Stimulated activated CD8-positive, alpha-beta memory T cell treated with anti-CD3 and anti-CD28 coated beads, Interleukin-12 subunit alpha, Interleukin-12 subunit beta, amount 100 ng/mL, for 24 hours (primary cell): Measurements from ENCODE around the gene SLC2A6.

ENCODE experiments used
- DNase-seq: peaks from one replicate; pipeline ENCODE4 v3.0.0-alpha.2; 2020; ENCODE audit errors: extremely low read depth

The SLC2A6 gene

GRCh38 chr9:133440874-133441273 lies 38.0 kb downstream of the SLC2A6 start:
- no peak for DNase-seq

GRCh38 chr9:133439337-133439736 lies 39.6 kb downstream of the SLC2A6 start:
- DNase-seq = no peak

- DNase-seq = no peak
Observed at GRCh38 chr9:133437753-133438531, 41.0 kb downstream of the SLC2A6 start.

- DNase-seq = no peak
Observed at GRCh38 chr9:133436681-133437080, 42.2 kb downstream of the SLC2A6 start.

GRCh38 chr9:133433351-133433843 lies 45.5 kb downstream of the SLC2A6 start:
- DNase-seq = no peak

GRCh38 chr9:133430244-133430643 lies 48.7 kb downstream of the SLC2A6 start:
- no peak for DNase-seq

GRCh38 chr9:133429641-133430161 lies 49.2 kb downstream of the SLC2A6 start:
- no peak for DNase-seq

- no peak for DNase-seq
Observed at GRCh38 chr9:133429214-133429613, 49.7 kb downstream of the SLC2A6 start.

GRCh38 chr9:133428617-133429101 lies 50.2 kb downstream of the SLC2A6 start:
- DNase-seq = no peak

GRCh38 chr9:133427658-133428348 lies 51.1 kb downstream of the SLC2A6 start:
- no peak for DNase-seq

- DNase-seq = no peak
Observed at GRCh38 chr9:133426011-133426410, 52.9 kb downstream of the SLC2A6 start.

GRCh38 chr9:133425049-133425632 lies 53.8 kb downstream of the SLC2A6 start:
- DNase-seq = no peak

GRCh38 chr9:133424187-133424586 lies 54.7 kb downstream of the SLC2A6 start:
- no peak for DNase-seq

- no peak for DNase-seq
Observed at GRCh38 chr9:133423216-133423615, 55.7 kb downstream of the SLC2A6 start.

- DNase-seq = no peak
Observed at GRCh38 chr9:133421615-133422542, 57.0 kb downstream of the SLC2A6 start, which contains the start of gene ADAMTS13. Gene ADAMTS13, plus strand, starts transcription at chr9:133422367. Its CDS starts 77 bp downstream, at chr9:133422444.
